ENCODE data around the gene RPUSD1. TPM values are rescaled to one million over a fixed set of nuclear protein-coding genes. Genes with fewer than 3 reads are reported as not detected.

Gene RPUSD1
- polyA plus RNA-seq, 1 donor (not counting 4 experiments of a cell fraction or from before 2014, with no cell fraction given): 11.9 TPM

GRCh38 chr16:741986-742629, 46.1 kb downstream of the RPUSD1 start:
- peaks cover 17% of the 10 kb centered on the region for H3K4me1 ChIP-seq (ENCODE audit: control insufficient read depth, extremely low read depth, insufficient read depth, low read length)
- FAIRE-seq: no peak
- no peaks in the 10 kb centered on the region for H4K20me1 ChIP-seq (ENCODE audit: control insufficient read depth, extremely low read depth, insufficient read depth, low read length)
- no peaks in the 10 kb centered on the region for H3K9me3 ChIP-seq (ENCODE audit: control insufficient read depth, low read depth, low read length)
- no peak overlapping the region for H3K4me2 ChIP-seq (ENCODE audit: control insufficient read depth, extremely low read depth, insufficient read depth, low read depth, low read length)
- no peak overlapping the region for H3K9ac ChIP-seq (ENCODE audit: control insufficient read depth, extremely low read depth, insufficient read depth, low read length)
- no peaks in the 10 kb centered on the region for H3K9me1 ChIP-seq (ENCODE audit: control insufficient read depth, extremely low read depth, insufficient read depth, low read length)
- no peak overlapping the region for H3K4me3 ChIP-seq (ENCODE audit: control insufficient read depth in 2 of 3, extremely low read depth in 1 of 3, insufficient read depth in 2 of 3, low read depth in 1 of 3, low read length in 3 of 3)
- no peak overlapping the region for H3K27ac ChIP-seq (ENCODE audit: control insufficient read depth, insufficient read depth, low read length)
- no peaks in the 10 kb centered on the region for H3K27me3 ChIP-seq (ENCODE audit: control insufficient read depth, extremely low read depth, insufficient read depth, low read length)
- dilution Hi-C loops (cut with MboI; ENCODE audit: extremely low pct_ligation_motif_present, low sequenced_read_pairs): no loop called here
- H3K79me2 ChIP-seq (ENCODE audit: control insufficient read depth, insufficient read depth, low read length): peaks cover 12% of the 10 kb centered on the region
- H2AFZ ChIP-seq (ENCODE audit: control insufficient read depth, low read length): no peak overlapping the region
- peaks cover 6 to 8% of the 10 kb centered on the region in 2 experiments for H3K36me3 ChIP-seq (ENCODE audit: control insufficient read depth in 2 of 2, extremely low read depth in 1 of 2, insufficient read depth in 2 of 2, low read length in 2 of 2)
- no peak for TF ChIP-seq EZH2 (IDR thresholded peaks at IDR 0.05; ENCODE audit: low read length)
- no peak for TF ChIP-seq CTCF (optimal IDR thresholded peaks at IDR 0.05 in 1 of 3, IDR thresholded peaks at IDR 0.05 in 1 of 3, conservative IDR thresholded peaks at IDR 0.05 in 1 of 3; ENCODE audit: extremely low read depth in 1 of 3, insufficient read depth in 2 of 3, low read length in 3 of 3)
- DNase-seq (ENCODE audit: low read depth, low spot score): no peak

GRCh38 chr16:740764-741505, 47.2 kb downstream of the RPUSD1 start, which contains the start of gene CIAO3:
TSS of gene CIAO3 (minus strand) at chr16:740997. CDS start at chr16:740985, 12 bp downstream.
- Histone ChIP-seq H2AFZ (ENCODE audit: control insufficient read depth, low read length) (peak within 1 kb of the TSS; percentile 86), H3K4me3 (ENCODE audit: control insufficient read depth in 2 of 3, extremely low read depth in 1 of 3, insufficient read depth in 2 of 3, low read depth in 1 of 3, low read length in 3 of 3) (peak within 1 kb of the TSS; percentile 76 to 91 (median 88)), H3K27me3 (ENCODE audit: control insufficient read depth, extremely low read depth, insufficient read depth, low read length) (no peaks in the 10 kb centered on the region), H3K9me3 (ENCODE audit: control insufficient read depth, low read depth, low read length) (no peaks in the 10 kb centered on the region), H3K4me2 (ENCODE audit: control insufficient read depth, extremely low read depth, insufficient read depth, low read depth, low read length) (peak within 1 kb of the TSS; percentile 89), H3K36me3 (ENCODE audit: control insufficient read depth in 2 of 2, extremely low read depth in 1 of 2, insufficient read depth in 2 of 2, low read length in 2 of 2) (peaks cover 11 to 14% of the 10 kb centered on the region in 2 experiments), H4K20me1 (ENCODE audit: control insufficient read depth, extremely low read depth, insufficient read depth, low read length) (no peaks in the 10 kb centered on the region), H3K4me1 (ENCODE audit: control insufficient read depth, extremely low read depth, insufficient read depth, low read length) (peaks cover 17% of the 10 kb centered on the region), H3K9me1 (ENCODE audit: control insufficient read depth, extremely low read depth, insufficient read depth, low read length) (no peaks in the 10 kb centered on the region), H3K9ac (ENCODE audit: control insufficient read depth, extremely low read depth, insufficient read depth, low read length) (peak within 1 kb of the TSS; percentile 83), H3K79me2 (ENCODE audit: control insufficient read depth, insufficient read depth, low read length) (peaks cover 12% of the 10 kb centered on the region), H3K27ac (ENCODE audit: control insufficient read depth, insufficient read depth, low read length) (peak within 1 kb of the TSS; percentile 63)
- dilution Hi-C loops (cut with MboI; ENCODE audit: extremely low pct_ligation_motif_present, low sequenced_read_pairs): no loop called here
- TF ChIP-seq CTCF (optimal IDR thresholded peaks at IDR 0.05 in 1 of 3, IDR thresholded peaks at IDR 0.05 in 1 of 3, conservative IDR thresholded peaks at IDR 0.05 in 1 of 3; ENCODE audit: extremely low read depth in 1 of 3, insufficient read depth in 2 of 3, low read length in 3 of 3): peak; percentile 60 to 92 (median 82)
- TF ChIP-seq EZH2 (IDR thresholded peaks at IDR 0.05; ENCODE audit: low read length): no peak
- DNase-seq (ENCODE audit: low read depth, low spot score) (no peak), FAIRE-seq (no peak)

Data from keratinocyte (primary cell).